ENCODE results near the gene EEFSEC. TPM values are rescaled to one million over a fixed set of nuclear protein-coding genes. Genes with fewer than 3 reads are reported as not detected.

Gene EEFSEC
- polyA plus RNA-seq, 3 donors from 2014 or later, result 14.5 to 26.9 (median 26.1) TPM

GRCh38 chr3:128448491-128448890, 295.2 kb downstream of the EEFSEC start:
- DNase-seq, result no peak
- peaks cover 10 to 12% of the 10 kb centered on the region in 2 donors for H3K4me1 Mint-ChIP-seq
- H3K4me3 Mint-ChIP-seq, result peak overlapping the region in 3 of 5 donors; percentile 19 to 44 (median 25)
- H3K27me3 Mint-ChIP-seq (ENCODE audit: low read depth in 3 of 3), result peaks cover 2 to 11% (median 4%) of the 10 kb centered on the region in 3 donors
- H3K27ac Mint-ChIP-seq, result peak overlapping the region in 4 of 6 donors; percentile 9 to 61 (median 53)
- H3K36me3 Mint-ChIP-seq, result no peaks in the 10 kb centered on the region
- peaks cover 0 to 10% (median 0%) of the 10 kb centered on the region in 6 donors for H3K9me3 Mint-ChIP-seq

DNA sequence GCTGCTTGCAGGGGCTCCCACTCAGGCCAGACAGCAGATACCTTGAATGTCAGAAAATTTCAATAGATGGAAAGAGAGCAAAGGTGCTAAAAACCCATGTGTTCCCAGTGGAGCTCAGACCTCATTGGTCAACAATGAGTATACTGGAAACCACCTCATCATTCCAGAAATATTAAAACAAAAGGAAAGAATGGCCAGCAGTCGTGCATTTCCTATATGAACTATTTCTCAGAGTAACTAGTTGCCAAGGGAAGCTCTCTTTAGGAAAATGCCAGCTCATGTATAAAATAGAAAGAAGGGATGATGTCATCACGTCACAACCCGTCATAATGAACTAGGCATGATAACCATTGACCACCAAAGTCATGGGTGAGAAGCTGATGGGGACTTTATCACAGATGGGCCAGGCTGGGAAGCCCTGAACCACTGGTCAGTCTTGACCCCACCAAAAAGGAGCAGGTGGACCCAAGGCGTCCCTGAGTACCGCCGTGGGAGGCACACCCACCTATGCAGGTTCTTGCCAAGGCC, 295.9 kb downstream of the EEFSEC start:
- peaks cover 10 to 12% of the 10 kb centered on the region in 2 donors for H3K4me1 Mint-ChIP-seq
- no peak for DNase-seq
- H3K36me3 Mint-ChIP-seq, result no peaks in the 10 kb centered on the region
- peaks cover 0 to 10% (median 0%) of the 10 kb centered on the region in 6 donors for H3K9me3 Mint-ChIP-seq
- H3K27ac Mint-ChIP-seq, result no peak overlapping the region
- H3K4me3 Mint-ChIP-seq, result no peak overlapping the region
- H3K27me3 Mint-ChIP-seq (ENCODE audit: low read depth in 3 of 3), result peaks cover 4 to 11% (median 5%) of the 10 kb centered on the region in 3 donors

- peaks cover 6 to 9% (median 7%) of the 10 kb centered on the region in 3 donors for H3K27me3 Mint-ChIP-seq (ENCODE audit: low read depth in 3 of 3)
- H3K36me3 Mint-ChIP-seq, result no peaks in the 10 kb centered on the region
- peaks cover 10% of the 10 kb centered on the region in 2 donors for H3K4me1 Mint-ChIP-seq
- DNase-seq, result no peak
- H3K9me3 Mint-ChIP-seq, result peaks cover 0 to 7% (median 0%) of the 10 kb centered on the region in 6 donors
- H3K27ac Mint-ChIP-seq, result no peak overlapping the region
- no peak overlapping the region for H3K4me3 Mint-ChIP-seq
Measured at GRCh38 chr3:128452120-128452519, 298.8 kb downstream of the EEFSEC start.

DNA sequence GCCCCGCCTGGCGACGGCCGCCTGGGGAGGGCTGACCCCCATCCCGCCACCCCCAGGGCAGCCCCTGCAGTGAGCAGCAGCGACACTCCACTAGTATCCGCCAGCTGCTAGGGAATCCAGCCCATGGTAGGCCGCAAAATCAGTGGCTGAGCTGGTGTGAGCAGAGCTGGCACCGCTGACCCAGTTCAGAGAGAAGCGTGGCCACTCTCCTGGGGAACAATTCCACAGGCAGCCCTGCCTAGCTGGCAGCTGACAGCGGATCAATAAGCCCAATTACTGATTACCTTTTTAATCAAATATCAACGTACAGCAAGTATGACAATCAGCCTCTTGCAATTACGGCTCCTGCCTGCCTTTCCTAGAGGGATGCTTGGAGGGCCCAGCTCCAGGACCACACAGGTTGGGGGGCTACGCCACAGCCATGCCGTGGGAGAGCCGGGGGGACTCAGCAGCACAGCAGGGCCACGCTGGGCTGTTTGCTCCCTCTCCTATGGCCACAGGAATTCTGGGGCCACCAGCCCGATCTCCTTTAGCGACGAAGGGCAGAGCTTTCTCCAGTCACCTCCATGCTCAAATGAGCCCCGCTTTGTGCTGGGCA, 299.5 kb downstream of the EEFSEC start:
- peaks cover 6 to 9% (median 7%) of the 10 kb centered on the region in 3 donors for H3K27me3 Mint-ChIP-seq (ENCODE audit: low read depth in 3 of 3)
- H3K27ac Mint-ChIP-seq, result no peak overlapping the region
- H3K4me1 Mint-ChIP-seq, result peaks cover 10% of the 10 kb centered on the region in 2 donors

GRCh38 chr3:128453501-128454309, 300.4 kb downstream of the EEFSEC start:
- H3K27ac Mint-ChIP-seq, result no peak overlapping the region
- no peaks in the 10 kb centered on the region for H3K36me3 Mint-ChIP-seq
- H3K4me3 Mint-ChIP-seq, result no peak overlapping the region
- peaks cover 4 to 5% of the 10 kb centered on the region in 2 donors for H3K4me1 Mint-ChIP-seq
- H3K9me3 Mint-ChIP-seq, result peaks cover 0 to 2% (median 0%) of the 10 kb centered on the region in 6 donors
- H3K27me3 Mint-ChIP-seq (ENCODE audit: low read depth in 3 of 3), result peaks cover 7 to 10% (median 9%) of the 10 kb centered on the region in 3 donors
- peak in 1 of 3 donors; percentile 12 for DNase-seq

More for the DNA sequence above, 299.5 kb downstream of the EEFSEC start:
- DNase-seq, result no peak
- H3K36me3 Mint-ChIP-seq, result no peaks in the 10 kb centered on the region
- no peak overlapping the region for H3K4me3 Mint-ChIP-seq
- H3K9me3 Mint-ChIP-seq, result peaks cover 0 to 7% (median 0%) of the 10 kb centered on the region in 6 donors

DNA sequence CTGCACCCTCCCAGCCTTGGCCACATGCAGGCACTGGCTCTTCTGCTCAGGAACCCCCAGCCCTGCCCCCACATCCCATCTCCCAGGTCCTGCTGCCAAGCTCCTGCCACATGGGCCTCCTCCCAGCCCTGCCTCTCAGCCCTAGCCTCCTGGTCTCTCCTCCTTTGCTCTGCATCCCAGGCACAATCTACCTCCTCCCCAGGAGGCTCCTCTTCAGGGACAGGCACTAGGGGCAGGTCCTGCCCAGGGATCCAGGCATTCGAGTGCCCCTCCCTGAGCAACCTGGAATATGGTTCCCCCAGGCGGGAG, 301.0 kb downstream of the EEFSEC start:
- Mint-ChIP-seq H3K4me1 (peaks cover 0 to 2% of the 10 kb centered on the region in 2 donors), H3K9me3 (peaks cover 0 to 2% (median 0%) of the 10 kb centered on the region in 6 donors), H3K27me3 (ENCODE audit: low read depth in 3 of 3) (peaks cover 7 to 13% (median 11%) of the 10 kb centered on the region in 3 donors), H3K27ac (no peak overlapping the region), H3K4me3 (no peak overlapping the region), H3K36me3 (no peaks in the 10 kb centered on the region)
- no peak for DNase-seq

GRCh38 chr3:128455116-128455515, 301.8 kb downstream of the EEFSEC start:
- H3K36me3 Mint-ChIP-seq, result no peaks in the 10 kb centered on the region
- no peak overlapping the region for H3K27ac Mint-ChIP-seq
- H3K27me3 Mint-ChIP-seq (ENCODE audit: low read depth in 3 of 3), result peaks cover 7 to 16% (median 11%) of the 10 kb centered on the region in 3 donors
- no peak for DNase-seq
- H3K4me1 Mint-ChIP-seq, result no peaks in the 10 kb centered on the region
- peaks cover 0 to under 1% (median 0%) of the 10 kb centered on the region in 6 donors for H3K9me3 Mint-ChIP-seq
- no peak overlapping the region for H3K4me3 Mint-ChIP-seq

DNA sequence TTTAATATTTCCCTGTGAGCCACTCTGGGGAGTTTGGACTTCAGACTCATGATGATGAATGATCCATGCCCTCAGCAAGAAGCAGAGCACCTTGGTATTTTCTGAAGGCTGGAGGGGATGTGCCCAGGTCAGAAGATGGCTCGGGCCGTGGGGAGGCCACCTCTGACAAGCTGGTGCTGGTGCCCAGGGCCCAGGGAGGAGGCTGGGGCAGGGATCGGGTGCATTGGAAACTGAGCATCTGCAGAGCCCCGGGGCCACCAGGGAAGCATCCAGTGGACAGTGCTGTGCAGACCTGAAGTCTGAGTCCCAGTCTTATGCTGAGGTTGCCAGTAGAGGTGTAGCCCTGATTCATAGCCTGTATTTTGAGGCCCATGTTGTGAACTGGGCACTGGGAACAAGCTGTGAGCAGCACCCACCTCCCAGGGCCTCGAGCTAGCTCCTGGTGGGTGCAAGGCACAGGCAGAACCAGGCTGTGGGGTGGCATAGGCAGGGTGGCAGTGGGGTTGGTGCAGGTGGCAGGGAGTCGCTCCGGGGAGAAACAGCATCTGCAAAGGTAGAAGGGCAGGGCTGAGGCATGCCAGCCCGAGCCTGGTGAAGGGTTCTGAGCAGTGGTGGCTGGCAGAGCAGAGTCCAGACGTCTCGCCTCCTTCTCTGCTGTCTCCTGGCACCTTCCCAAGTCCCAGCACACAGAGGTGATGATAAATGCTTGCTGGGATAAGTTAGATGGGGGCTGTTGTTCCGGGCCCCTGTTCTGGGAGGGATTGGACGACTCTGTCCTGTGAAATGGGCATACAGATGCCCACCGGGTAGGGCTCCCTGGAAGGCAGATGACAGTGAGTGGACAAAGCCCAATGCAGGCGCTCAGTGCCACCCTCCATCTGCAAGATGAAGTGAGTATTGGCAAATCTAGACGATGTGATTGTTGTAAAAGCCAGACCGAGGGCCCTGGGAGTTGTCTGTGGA, 302.8 kb downstream of the EEFSEC start:
- DNase-seq, result no peak
- no peak overlapping the region for H3K4me3 Mint-ChIP-seq
- peaks cover 5 to 16% (median 11%) of the 10 kb centered on the region in 3 donors for H3K27me3 Mint-ChIP-seq (ENCODE audit: low read depth in 3 of 3)
- no peaks in the 10 kb centered on the region for H3K9me3 Mint-ChIP-seq
- no peak overlapping the region for H3K27ac Mint-ChIP-seq
- no peaks in the 10 kb centered on the region for H3K36me3 Mint-ChIP-seq
- no peaks in the 10 kb centered on the region for H3K4me1 Mint-ChIP-seq

GRCh38 chr3:128456776-128457715, 303.8 kb downstream of the EEFSEC start:
- no peak overlapping the region for H3K27ac Mint-ChIP-seq
- H3K4me1 Mint-ChIP-seq, result no peaks in the 10 kb centered on the region
- peaks cover 5 to 16% (median 9%) of the 10 kb centered on the region in 3 donors for H3K27me3 Mint-ChIP-seq (ENCODE audit: low read depth in 3 of 3)
- H3K36me3 Mint-ChIP-seq, result no peaks in the 10 kb centered on the region
- no peak overlapping the region for H3K4me3 Mint-ChIP-seq
- H3K9me3 Mint-ChIP-seq, result no peaks in the 10 kb centered on the region
- no peak for DNase-seq

- H3K9me3 Mint-ChIP-seq, result no peaks in the 10 kb centered on the region
- H3K36me3 Mint-ChIP-seq, result no peaks in the 10 kb centered on the region
- peaks cover 8 to 19% (median 9%) of the 10 kb centered on the region in 3 donors for H3K27me3 Mint-ChIP-seq (ENCODE audit: low read depth in 3 of 3)
- H3K27ac Mint-ChIP-seq, result no peak overlapping the region
- no peak for DNase-seq
- H3K4me1 Mint-ChIP-seq, result no peaks in the 10 kb centered on the region
- H3K4me3 Mint-ChIP-seq, result no peak overlapping the region
Measured at GRCh38 chr3:128457937-128458336, 304.7 kb downstream of the EEFSEC start.

Measured in immature natural killer cell (primary cell).